Activated CD4-positive, alpha-beta T cell treated with anti-CD3 and anti-CD28 coated beads for 36 hours (primary cell): ENCODE data around the gene PRICKLE4. TPM values are rescaled to one million over a fixed set of nuclear protein-coding genes. Genes with fewer than 3 reads are reported as not detected.
A peak's percentile ranks its signal among the peaks of the same experiment; 100 is the strongest.

ENCODE experiments used
- ATAC-seq: fragments of 200-7000 bp; cut with Tn5 transposase; one replicate; pipeline ENCODE4 v1.10.0; 2021; ENCODE audit warnings: mild to moderate bottlenecking, moderate library complexity
- CTCF ChIA-PET: fragments of 350-600 bp; sonication (Branson Sonifier 250); formaldehyde crosslinking; loops from one replicate; lab custom pipeline; 2021; ENCODE audit warnings: antibody characterized with exemption; lab: Charles Lee
- POLR2A ChIA-PET: fragments of 350-600 bp; sonication (Branson Sonifier 250); formaldehyde crosslinking; loops from one replicate; lab custom pipeline; 2021; ENCODE audit warnings: antibody characterized with exemption, inconsistent platforms; lab: Charles Lee
- DNase-seq: peaks from one replicate; pipeline ENCODE4 v3.0.0-alpha.2; 2020
- H3K27ac Mint-ChIP-seq: one replicate; pipeline ENCODE4 v1.8.0; 2021; ENCODE audit warnings: mixed read lengths
- H3K27me3 Mint-ChIP-seq: one replicate; pipeline ENCODE4 v1.8.0; 2021; ENCODE audit warnings: mixed read lengths
- H3K36me3 Mint-ChIP-seq: one replicate; pipeline ENCODE4 v1.8.0; 2021; ENCODE audit warnings: low read depth, mixed read lengths
- H3K4me1 Mint-ChIP-seq: one replicate; pipeline ENCODE4 v1.8.0; 2021; ENCODE audit warnings: mixed read lengths
- H3K4me3 Mint-ChIP-seq: one replicate; pipeline ENCODE4 v1.8.0; 2021; ENCODE audit warnings: mild to moderate bottlenecking, moderate library complexity, mixed read lengths
- H3K9me3 Mint-ChIP-seq: one replicate; pipeline ENCODE4 v1.8.0; 2021; ENCODE audit warnings: low read depth, mixed read lengths
- intact Hi-C, 2 experiments: fragments of 100-400 bp; cut with DNase I in 1 of 2; cut with micrococcal nuclease in 1 of 2; formaldehyde crosslinking; loops; one replicate each; pipeline versions ENCODE4 v1.14.2 to v1.15.1; 2022 to 2024; cut with DNase I, micrococcal nuclease
- total RNA-seq, 2 experiments: library from RNA; stranded (reverse); gene quantifications; one replicate each; pipeline ENCODE4 v1.2.3, GENCODE V29; 2021

PRICKLE4 gene, protein sequence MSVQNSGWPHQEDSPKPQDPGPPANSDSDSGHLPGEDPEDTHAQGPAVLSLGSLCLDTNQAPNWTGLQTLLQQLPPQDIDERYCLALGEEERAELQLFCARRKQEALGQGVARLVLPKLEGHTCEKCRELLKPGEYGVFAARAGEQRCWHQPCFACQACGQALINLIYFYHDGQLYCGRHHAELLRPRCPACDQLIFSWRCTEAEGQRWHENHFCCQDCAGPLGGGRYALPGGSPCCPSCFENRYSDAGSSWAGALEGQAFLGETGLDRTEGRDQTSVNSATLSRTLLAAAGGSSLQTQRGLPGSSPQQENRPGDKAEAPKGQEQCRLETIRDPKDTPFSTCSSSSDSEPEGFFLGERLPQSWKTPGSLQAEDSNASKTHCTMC
- total RNA-seq, result not detected

- Mint-ChIP-seq H3K9me3 (no peaks in the 10 kb centered on the region), H3K36me3 (peaks cover 3% of the 10 kb centered on the region), H3K4me1 (peaks cover 18% of the 10 kb centered on the region), H3K27ac (no peak within 1 kb of the TSS), H3K27me3 (peaks cover 7% of the 10 kb centered on the region), H3K4me3 (peak within 1 kb of the TSS; percentile 80)
- CTCF ChIA-PET, result interaction anchor here (0.6 to 1.5 kb wide), 5 partner anchors 67 to 555 kb away, joined by 3 to 6 read pairs (median 3); partner anchors contain the start of gene TAF8
- POLR2A ChIA-PET, result no interaction called here
- DNase-seq (no peak), ATAC-seq (no peak)
- intact Hi-C loops, result loop anchor here (1.0 to 10.0 kb wide), 15 partner anchors 45 to 1274 kb away; partner anchors contain the start of genes MRPS10 (in 2 of the 2), BICRAL (in 1 of the 2), CUL7 (in 1 of the 2) and KLC4 (in 1 of the 2)
Observed at GRCh38 chr6:41780551-41781365, at the start of gene PRICKLE4. Gene PRICKLE4 (plus strand): TSS chr6:41780782. CDS start chr6:41783474, 2,692 bp downstream.

DNA sequence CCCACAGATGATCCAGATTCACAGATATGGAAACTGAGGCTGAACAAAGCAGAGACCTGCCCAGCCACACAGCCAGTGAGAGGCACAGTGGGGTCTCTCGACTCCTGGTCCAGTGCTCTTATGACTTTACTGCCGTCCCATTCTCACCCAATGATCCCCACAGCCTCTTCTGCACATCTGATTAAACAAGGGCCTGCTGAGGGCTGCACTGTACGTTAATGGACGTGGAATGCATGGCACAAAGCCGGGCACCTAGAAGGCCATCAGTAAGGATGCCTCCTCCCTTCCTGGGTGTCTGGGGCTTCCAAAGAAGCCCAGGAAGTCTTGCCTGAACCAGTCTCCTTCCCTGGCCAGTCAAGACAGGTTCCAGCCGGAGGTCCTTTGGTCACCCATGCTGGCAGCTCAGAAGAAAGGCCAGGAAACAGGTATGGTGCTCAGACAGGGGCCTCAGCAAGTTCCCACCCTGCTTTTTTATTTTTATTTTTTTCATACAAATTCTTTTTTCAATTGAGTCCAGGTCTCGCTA, 49.0 kb upstream of the PRICKLE4 start:
- Mint-ChIP-seq H3K27ac (no peak overlapping the region), H3K36me3 (no peaks in the 10 kb centered on the region), H3K4me1 (peaks cover 40% of the 10 kb centered on the region), H3K9me3 (no peaks in the 10 kb centered on the region), H3K27me3 (no peaks in the 10 kb centered on the region), H3K4me3 (no peak overlapping the region)
- ChIA-PET CTCF (no interaction called here), POLR2A (no interaction called here)
- no peak for DNase-seq
- intact Hi-C loops, result no loop called here
- ATAC-seq, result no peak

DNA sequence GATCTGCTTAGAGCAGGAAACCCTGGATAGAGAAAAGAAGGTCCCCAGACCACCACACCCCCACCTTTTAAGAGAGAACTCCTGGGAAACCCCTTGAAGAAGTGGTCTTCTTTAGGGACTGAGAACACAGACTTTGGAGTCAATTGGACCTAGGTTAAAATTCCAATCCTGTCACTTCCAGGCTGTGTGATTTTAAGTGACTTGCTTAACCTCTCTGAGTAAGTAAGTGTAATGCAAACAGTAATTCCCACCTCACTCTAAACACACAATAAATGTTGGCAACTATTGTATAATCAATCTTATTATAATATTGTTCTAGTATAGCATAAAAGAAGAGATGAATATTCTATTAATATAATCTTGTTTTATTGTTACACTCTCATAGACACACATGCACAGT, 48.4 kb upstream of the PRICKLE4 start:
- H3K36me3 Mint-ChIP-seq, result no peaks in the 10 kb centered on the region
- intact Hi-C loops, result no loop called here
- DNase-seq (no peak), ATAC-seq (no peak)
- no peaks in the 10 kb centered on the region for H3K9me3 Mint-ChIP-seq
- no peaks in the 10 kb centered on the region for H3K27me3 Mint-ChIP-seq
- peaks cover 35% of the 10 kb centered on the region for H3K4me1 Mint-ChIP-seq
- H3K4me3 Mint-ChIP-seq, result no peak overlapping the region
- ChIA-PET CTCF (interaction anchor here (0.6 to 3.1 kb wide), 3 partner anchors 55 to 994 kb away, joined by 3 to 19 read pairs (median 3); partner anchors contain the start of gene TOMM6), POLR2A (no interaction called here)
- H3K27ac Mint-ChIP-seq, result no peak overlapping the region

- Mint-ChIP-seq H3K27ac (peak overlapping the region; percentile 45), H3K36me3 (no peaks in the 10 kb centered on the region), H3K4me3 (peak overlapping the region; percentile 74), H3K9me3 (no peaks in the 10 kb centered on the region), H3K27me3 (no peaks in the 10 kb centered on the region), H3K4me1 (peaks cover 33% of the 10 kb centered on the region)
- DNase-seq, result peak; percentile 69
- ATAC-seq, result peak; percentile 31
- intact Hi-C loops, result no loop called here
- ChIA-PET POLR2A (interaction anchor here (0.6 kb wide), 1 partner anchor 156 kb away, joined by 3 read pairs; no protein-coding TSS in a partner anchor), CTCF (interaction anchor here (0.6 to 3.1 kb wide), 7 partner anchors 24 to 993 kb away, joined by 3 to 19 read pairs (median 3); partner anchors contain the start of gene TOMM6)
Observed at GRCh38 chr6:41732591-41733359, 47.8 kb upstream of the PRICKLE4 start.

GRCh38 chr6:41733360-41733706, 47.2 kb upstream of the PRICKLE4 start:
- no peak overlapping the region for H3K27ac Mint-ChIP-seq
- CTCF ChIA-PET, result interaction anchor here (0.6 to 3.1 kb wide), 5 partner anchors 25 to 54 kb away, joined by 3 to 19 read pairs (median 7); partner anchors contain the start of gene TOMM6
- intact Hi-C loops, result no loop called here
- H3K36me3 Mint-ChIP-seq, result no peaks in the 10 kb centered on the region
- no peak for DNase-seq
- POLR2A ChIA-PET, result interaction anchor here (0.6 to 1.3 kb wide), 3 partner anchors 18 to 674 kb away, joined by 3 to 4 read pairs (median 3); no protein-coding TSS in a partner anchor
- H3K4me1 Mint-ChIP-seq, result peaks cover 33% of the 10 kb centered on the region
- ATAC-seq, result no peak
- H3K27me3 Mint-ChIP-seq, result no peaks in the 10 kb centered on the region
- H3K9me3 Mint-ChIP-seq, result no peaks in the 10 kb centered on the region
- peak overlapping the region; percentile 74 for H3K4me3 Mint-ChIP-seq

DNA sequence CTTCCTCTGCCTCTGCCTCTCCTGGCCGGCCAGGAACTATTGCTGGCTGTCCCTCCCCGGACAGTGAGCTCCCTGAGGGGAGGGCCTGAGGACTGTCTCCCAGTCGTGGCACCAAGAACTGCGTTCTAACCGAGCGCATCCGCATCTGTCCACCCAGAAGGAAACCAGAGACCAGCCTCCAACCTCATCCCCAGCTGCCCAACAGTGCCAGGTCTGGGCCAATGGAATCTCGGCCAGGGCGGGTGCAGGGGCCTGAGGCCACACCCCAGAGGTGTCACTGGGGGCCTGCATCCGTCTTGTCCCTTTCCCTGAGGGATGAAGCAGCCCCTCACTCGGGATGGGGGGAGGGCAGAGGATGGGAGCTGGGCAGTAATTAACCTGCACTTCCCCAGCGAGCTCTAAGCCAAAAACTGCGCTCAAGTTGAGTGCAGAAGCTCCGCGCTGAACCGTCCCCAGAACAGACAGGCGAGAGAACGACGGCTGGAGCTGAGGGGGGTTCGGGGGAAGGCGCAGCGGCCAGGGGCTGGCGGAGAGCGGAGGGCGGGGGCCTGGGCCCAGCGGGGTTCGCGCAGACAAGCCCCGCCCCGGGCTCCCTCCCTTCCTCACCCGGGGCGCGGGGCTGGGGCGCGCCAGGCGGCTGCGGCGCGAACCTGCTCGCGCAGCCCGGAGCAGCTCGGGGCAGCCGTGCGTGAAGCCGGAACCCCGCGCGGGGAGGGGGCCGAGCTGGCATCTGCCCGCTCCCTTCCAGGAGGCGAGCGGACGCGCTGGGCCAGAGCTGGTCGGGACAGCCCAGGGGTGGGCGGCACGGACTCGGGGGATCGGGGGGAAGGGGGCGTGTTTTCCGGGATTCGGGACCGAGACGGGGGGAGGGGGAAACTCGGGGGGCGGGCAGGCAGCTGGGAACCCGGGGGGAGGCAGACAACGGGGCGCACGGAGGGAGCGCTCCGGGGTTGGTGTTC, 46.6 kb upstream of the PRICKLE4 start:
- intact Hi-C loops, result loop anchor here (1.0 to 2.0 kb wide), 3 partner anchors 173 to 316 kb away; partner anchors contain the start of gene TAF8 (in 1 of the 2)
- peak; percentile 68 for ATAC-seq
- ChIA-PET CTCF (interaction anchor here (0.5 to 3.1 kb wide), 9 partner anchors 17 to 1961 kb away, joined by 3 to 19 read pairs (median 3); partner anchors contain the start of gene TOMM6), POLR2A (interaction anchor here (0.6 to 1.3 kb wide), 4 partner anchors 19 to 674 kb away, joined by 3 to 4 read pairs (median 4); no protein-coding TSS in a partner anchor)
- no peaks in the 10 kb centered on the region for H3K9me3 Mint-ChIP-seq
- H3K36me3 Mint-ChIP-seq, result no peaks in the 10 kb centered on the region
- H3K4me1 Mint-ChIP-seq, result peaks cover 33% of the 10 kb centered on the region
- H3K27me3 Mint-ChIP-seq, result no peaks in the 10 kb centered on the region
- peak; percentile 78 for DNase-seq
- peak overlapping the region; percentile 69 for H3K27ac Mint-ChIP-seq
- peak overlapping the region; percentile 74 for H3K4me3 Mint-ChIP-seq

- H3K9me3 Mint-ChIP-seq, result no peaks in the 10 kb centered on the region
- ATAC-seq (peak; percentile 42), DNase-seq (peak; percentile 76)
- H3K27me3 Mint-ChIP-seq, result no peaks in the 10 kb centered on the region
- ChIA-PET POLR2A (interaction anchor here (0.8 to 1.3 kb wide), 2 partner anchors 19 to 52 kb away, joined by 4 read pairs; no protein-coding TSS in a partner anchor), CTCF (interaction anchor here (0.5 to 3.1 kb wide), 8 partner anchors 18 to 370 kb away, joined by 3 to 19 read pairs (median 4); partner anchors contain the start of gene TOMM6)
- H3K36me3 Mint-ChIP-seq, result no peaks in the 10 kb centered on the region
- H3K27ac Mint-ChIP-seq, result peak overlapping the region; percentile 42
- peak overlapping the region; percentile 74 for H3K4me3 Mint-ChIP-seq
- intact Hi-C loops, result loop anchor here (1.0 to 2.0 kb wide), 10 partner anchors 29 to 828 kb away; partner anchors contain the start of genes TOMM6 (in 2 of the 2), BYSL (in 1 of the 2), FOXP4 (in 1 of the 2) and MED20 (in 1 of the 2)
- H3K4me1 Mint-ChIP-seq, result peaks cover 33% of the 10 kb centered on the region
Observed at GRCh38 chr6:41734666-41735426, 45.7 kb upstream of the PRICKLE4 start.

- DNase-seq (peak; percentile 97), ATAC-seq (peak; percentile 76)
- intact Hi-C loops, result loop anchor here (1.0 to 2.0 kb wide), 9 partner anchors 29 to 828 kb away; partner anchors contain the start of genes TOMM6 (in 2 of the 2), BYSL (in 1 of the 2), FOXP4 (in 1 of the 2) and MED20 (in 1 of the 2)
- H3K9me3 Mint-ChIP-seq, result no peaks in the 10 kb centered on the region
- no peaks in the 10 kb centered on the region for H3K27me3 Mint-ChIP-seq
- H3K4me1 Mint-ChIP-seq, result peaks cover 30% of the 10 kb centered on the region
- no peaks in the 10 kb centered on the region for H3K36me3 Mint-ChIP-seq
- peak within 1 kb of the TSS; percentile 42 for H3K27ac Mint-ChIP-seq
- ChIA-PET POLR2A (no interaction called here), CTCF (interaction anchor here (0.5 to 3.1 kb wide), 3 partner anchors 41 to 52 kb away, joined by 3 to 19 read pairs (median 3); partner anchors contain the start of gene TOMM6)
- H3K4me3 Mint-ChIP-seq, result peak within 1 kb of the TSS; percentile 74
Observed at GRCh38 chr6:41735427-41736185, 45.0 kb upstream of the PRICKLE4 start, which contains the start of gene TFEB. Gene TFEB (minus strand): TSS chr6:41735608. CDS start chr6:41691213, 44,395 bp downstream.
